HEK293 (cell line): ENCODE results near the gene S100B.

Experiments
- AEBP2 ChIP-seq: fragments of 450-650 bp; formaldehyde crosslinking; IDR thresholded peaks from 2 replicates; pipeline ENCODE4 v1.5.1; 2016; ENCODE audit warnings: missing biosample characterization, missing genetic modification characterization, borderline replicate concordance
- BCL11A ChIP-seq: fragments of 450-650 bp; formaldehyde crosslinking; IDR thresholded peaks from 2 replicates; pipeline ENCODE4 v1.5.1; 2016; ENCODE audit warnings: low read depth, missing biosample characterization, missing genetic modification characterization
- HOXA7 ChIP-seq: sonication (generic); formaldehyde crosslinking; IDR thresholded peaks from 2 replicates; pipeline ENCODE4 v1.8.1; 2022; ENCODE audit warnings: missing genetic modification reagents, borderline replicate concordance
- HOXC10 ChIP-seq: sonication (generic); formaldehyde crosslinking; IDR thresholded peaks from 2 replicates; pipeline ENCODE4 v1.8.1; 2023; ENCODE audit warnings: mild to moderate bottlenecking, missing genetic modification reagents
- HOXD13 ChIP-seq: sonication (generic); formaldehyde crosslinking; IDR thresholded peaks from 2 replicates; pipeline ENCODE4 v1.8.0; 2022; ENCODE audit warnings: missing genetic modification reagents, borderline replicate concordance
- PBX3 ChIP-seq: sonication (generic); formaldehyde crosslinking; IDR thresholded peaks from 2 replicates; pipeline ENCODE4 v1.8.1; 2022; ENCODE audit warnings: mild to moderate bottlenecking, moderate library complexity, missing genetic modification reagents
- RBAK ChIP-seq: fragments of 450-650 bp; formaldehyde crosslinking; IDR thresholded peaks from 2 replicates; pipeline ENCODE4 v1.5.1; 2016; ENCODE audit warnings: missing biosample characterization, missing genetic modification characterization
- YY1 ChIP-seq: fragments of 450-650 bp; formaldehyde crosslinking; IDR thresholded peaks from 2 replicates; pipeline ENCODE4 v1.5.1; 2018; ENCODE audit warnings: missing biosample characterization, missing genetic modification characterization
- ZBTB20 ChIP-seq: fragments of 450-650 bp; formaldehyde crosslinking; IDR thresholded peaks from 2 replicates; pipeline ENCODE4 v1.5.1; 2016; ENCODE audit warnings: missing biosample characterization, missing genetic modification characterization
- ZFHX2 ChIP-seq: fragments of 450-650 bp; formaldehyde crosslinking; conservative IDR thresholded peaks from 2 replicates; pipeline ENCODE4 v1.5.1; 2016; ENCODE audit warnings: missing biosample characterization, missing genetic modification characterization
- ZFP41 ChIP-seq: fragments of 450-650 bp; formaldehyde crosslinking; IDR thresholded peaks from 2 replicates; pipeline ENCODE4 v1.5.1; 2016; ENCODE audit warnings: missing biosample characterization, missing genetic modification characterization, borderline replicate concordance
- ZIC2 ChIP-seq: fragments of 450-650 bp; formaldehyde crosslinking; IDR thresholded peaks from 2 replicates; pipeline ENCODE4 v1.5.1; 2016; ENCODE audit warnings: missing biosample characterization, missing genetic modification characterization
- ZNF132 ChIP-seq: fragments of 450-650 bp; formaldehyde crosslinking; IDR thresholded peaks from 2 replicates; pipeline ENCODE4 v1.5.1; 2017; ENCODE audit warnings: missing biosample characterization, missing genetic modification characterization, borderline replicate concordance
- ZNF146 ChIP-seq: fragments of 450-650 bp; formaldehyde crosslinking; IDR thresholded peaks from 2 replicates; pipeline ENCODE4 v1.5.1; 2016; ENCODE audit warnings: missing biosample characterization, missing genetic modification characterization
- ZNF184 ChIP-seq: fragments of 450-650 bp; IDR thresholded peaks from 2 replicates; pipeline ENCODE4 v1.5.1; 2018; ENCODE audit warnings: missing biosample characterization, mild to moderate bottlenecking, missing genetic modification characterization
- ZNF2 ChIP-seq: fragments of 450-650 bp; formaldehyde crosslinking; IDR thresholded peaks from 2 replicates; pipeline ENCODE4 v1.5.1; 2016; ENCODE audit warnings: missing biosample characterization, missing genetic modification characterization
- ZNF24 ChIP-seq: fragments of 450-650 bp; formaldehyde crosslinking; IDR thresholded peaks from 2 replicates; pipeline ENCODE4 v1.5.1; 2016; ENCODE audit warnings: missing biosample characterization, missing genetic modification characterization
- ZNF350 ChIP-seq: fragments of 450-650 bp; formaldehyde crosslinking; IDR thresholded peaks from 2 replicates; pipeline ENCODE4 v1.5.0; 2017; ENCODE audit warnings: missing biosample characterization, mild to moderate bottlenecking, missing genetic modification characterization
- ZNF354C ChIP-seq: fragments of 450-650 bp; formaldehyde crosslinking; IDR thresholded peaks from 2 replicates; pipeline ENCODE4 v1.5.1; 2016; ENCODE audit warnings: missing biosample characterization, missing genetic modification characterization, low read depth, borderline replicate concordance
- ZNF366 ChIP-seq: fragments of 450-650 bp; formaldehyde crosslinking; conservative IDR thresholded peaks from 2 replicates; pipeline ENCODE4 v1.5.1; 2016; ENCODE audit warnings: missing biosample characterization, missing genetic modification characterization
- ZNF391 ChIP-seq: fragments of 450-650 bp; formaldehyde crosslinking; IDR thresholded peaks from 2 replicates; pipeline ENCODE4 v1.5.1; 2016; ENCODE audit warnings: low read depth, missing biosample characterization, missing genetic modification characterization, borderline replicate concordance
- ZNF433 ChIP-seq: fragments of 450-650 bp; formaldehyde crosslinking; IDR thresholded peaks from 2 replicates; pipeline ENCODE4 v1.5.1; 2016; ENCODE audit warnings: missing biosample characterization, missing genetic modification characterization, low read depth
- ZNF514 ChIP-seq: fragments of 450-650 bp; formaldehyde crosslinking; IDR thresholded peaks from 2 replicates; pipeline ENCODE4 v1.5.1; 2016; ENCODE audit warnings: missing biosample characterization, missing genetic modification characterization
- ZNF561 ChIP-seq: fragments of 450-650 bp; IDR thresholded peaks from 2 replicates; pipeline ENCODE4 v1.5.1; 2018; ENCODE audit warnings: missing biosample characterization, missing genetic modification characterization, borderline replicate concordance
- ZNF707 ChIP-seq: fragments of 450-650 bp; formaldehyde crosslinking; IDR thresholded peaks from 2 replicates; pipeline ENCODE4 v1.5.1; 2016; ENCODE audit warnings: missing biosample characterization, missing genetic modification characterization
- ZNF747 ChIP-seq: fragments of 450-650 bp; formaldehyde crosslinking; IDR thresholded peaks from 2 replicates; pipeline ENCODE4 v1.5.1; 2016; ENCODE audit warnings: missing biosample characterization, missing genetic modification characterization
- ZNF792 ChIP-seq: fragments of 450-650 bp; formaldehyde crosslinking; IDR thresholded peaks from 2 replicates; pipeline ENCODE4 v1.5.1; 2016; ENCODE audit warnings: missing biosample characterization, missing genetic modification characterization
- ZNF830 ChIP-seq: fragments of 450-650 bp; IDR thresholded peaks from 2 replicates; pipeline ENCODE4 v1.5.0; 2018; ENCODE audit warnings: missing biosample characterization, missing genetic modification characterization, low read depth, mild to moderate bottlenecking, moderate library complexity
- ZNF837 ChIP-seq: fragments of 450-650 bp; formaldehyde crosslinking; IDR thresholded peaks from 2 replicates; pipeline ENCODE4 v1.5.1; 2016; ENCODE audit warnings: missing biosample characterization, missing genetic modification characterization
- ZSCAN23 ChIP-seq: fragments of 450-650 bp; formaldehyde crosslinking; IDR thresholded peaks from 2 replicates; pipeline ENCODE4 v1.5.1; 2016; ENCODE audit warnings: missing biosample characterization, missing genetic modification characterization
- TF ChIP-seq, protein P1 (sequence below): fragments of 450-650 bp; formaldehyde crosslinking; IDR thresholded peaks from 2 replicates; pipeline ENCODE4 v1.5.1; 2016; ENCODE audit warnings: missing biosample characterization, missing genetic modification characterization
- TF ChIP-seq, protein P2 (sequence below): fragments of 450-650 bp; formaldehyde crosslinking; IDR thresholded peaks from 2 replicates; pipeline ENCODE4 v1.5.1; 2016; ENCODE audit warnings: missing biosample characterization, missing genetic modification characterization
- TF ChIP-seq, protein P3 (sequence below): fragments of 450-650 bp; formaldehyde crosslinking; IDR thresholded peaks from 2 replicates; pipeline ENCODE4 v1.5.1; 2016; ENCODE audit warnings: missing biosample characterization, missing genetic modification characterization

The S100B gene

DNA sequence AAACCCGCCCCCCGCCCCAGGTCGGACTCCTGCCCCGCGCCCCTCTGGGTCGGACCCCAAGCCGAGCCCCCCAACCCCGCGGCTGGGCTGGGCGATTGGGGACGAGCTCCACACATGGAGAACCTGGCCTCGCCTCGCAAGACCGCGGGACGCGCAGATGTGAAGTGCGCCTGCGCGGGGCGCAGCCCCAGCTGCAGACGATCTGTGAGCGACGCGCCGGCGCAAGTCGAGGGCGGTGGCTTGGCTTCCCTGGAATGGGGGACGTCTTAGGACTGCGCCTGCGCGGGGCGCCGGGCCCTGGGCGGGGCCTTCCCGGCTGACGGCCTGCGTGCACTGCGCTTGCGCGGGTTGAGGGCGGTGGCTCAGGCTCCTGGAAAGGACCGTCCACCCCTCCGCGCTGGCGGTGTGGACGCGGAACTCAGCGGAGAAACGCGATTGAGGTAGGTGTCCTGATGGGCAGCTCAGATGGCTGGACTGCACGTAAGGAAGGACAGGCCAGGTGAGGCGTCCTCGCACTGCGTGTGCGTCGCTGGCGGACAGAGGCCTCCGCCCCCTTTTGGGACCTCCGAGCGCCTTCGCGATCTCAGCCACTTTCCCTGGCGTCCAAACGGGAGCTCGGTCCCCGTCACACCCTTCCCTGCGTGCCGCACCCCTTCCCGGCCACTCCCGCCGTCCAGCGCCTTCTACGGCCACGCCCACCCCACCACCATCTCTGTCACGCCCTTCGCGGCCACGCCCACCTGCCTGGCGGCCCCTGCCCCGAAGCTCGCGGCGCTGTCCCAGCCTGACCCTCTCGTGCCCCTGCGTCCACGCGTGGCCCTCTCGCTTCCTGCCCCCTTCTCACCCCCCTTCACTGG is 30.7 kb upstream of the S100B start, which contains the start of gene PRMT2 (continued):
- TF ChIP-seq ZSCAN23 (tag by site-specific recombination), result peak; percentile 95
- no peak for TF ChIP-seq ZNF561 (tag by site-specific recombination)
- TF ChIP-seq ZFHX2 (tag by site-specific recombination), result peak; percentile 71
- TF ChIP-seq ZNF366 (tag by site-specific recombination), result peak; percentile 92; the same call in 1 of the 2 replicates
- TF ChIP-seq ZNF391 (tag by site-specific recombination), result peak; percentile 94; the same call in 1 of the 2 replicates
- no peak for TF ChIP-seq ZNF747 (tag by site-specific recombination)
- no peak for TF ChIP-seq ZNF350 (tag by site-specific recombination)
- TF ChIP-seq HOXA7 (CRISPR knock-in tag), result no peak
- peak; percentile 71; the same call in 1 of the 2 replicates for TF ChIP-seq ZBTB20 (tag by site-specific recombination)
- TF ChIP-seq ZNF514 (tag by site-specific recombination), result no peak
- peak; percentile 42; the same call in 1 of the 2 replicates for TF ChIP-seq BCL11A (tag by site-specific recombination)
- peak; percentile 52 for TF ChIP-seq ZNF707 (tag by site-specific recombination)
- TF ChIP-seq YY1 (tag by site-specific recombination), result no peak
- no peak for TF ChIP-seq ZNF830
- no peak for TF ChIP-seq ZNF184 (tag by site-specific recombination)
- no peak for TF ChIP-seq ZFP41 (tag by site-specific recombination)
- TF ChIP-seq ZNF24 (tag by site-specific recombination), result peak; percentile 87; the same call in 1 of the 2 replicates
- TF ChIP-seq ZNF837 (tag by site-specific recombination), result peak; percentile 82; the same call in 1 of the 2 replicates
- TF ChIP-seq HOXC10 (CRISPR knock-in tag), result peak; percentile 38; the same call in 1 of the 2 replicates
- TF ChIP-seq ZNF146 (tag by site-specific recombination), result peak; percentile 83
- TF ChIP-seq RBAK (tag by site-specific recombination), result no peak
- TF ChIP-seq, protein P1, sequence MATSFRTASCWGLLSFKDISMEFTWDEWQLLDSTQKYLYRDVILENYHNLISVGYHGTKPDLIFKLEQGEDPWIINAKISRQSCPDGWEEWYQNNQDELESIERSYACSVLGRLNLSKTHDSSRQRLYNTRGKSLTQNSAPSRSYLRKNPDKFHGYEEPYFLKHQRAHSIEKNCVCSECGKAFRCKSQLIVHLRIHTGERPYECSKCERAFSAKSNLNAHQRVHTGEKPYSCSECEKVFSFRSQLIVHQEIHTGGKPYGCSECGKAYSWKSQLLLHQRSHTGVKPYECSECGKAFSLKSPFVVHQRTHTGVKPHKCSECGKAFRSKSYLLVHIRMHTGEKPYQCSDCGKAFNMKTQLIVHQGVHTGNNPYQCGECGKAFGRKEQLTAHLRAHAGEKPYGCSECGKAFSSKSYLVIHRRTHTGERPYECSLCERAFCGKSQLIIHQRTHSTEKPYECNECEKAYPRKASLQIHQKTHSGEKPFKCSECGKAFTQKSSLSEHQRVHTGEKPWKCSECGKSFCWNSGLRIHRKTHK (tag by site-specific recombination), result no peak
- peak; percentile 75; the same call in 1 of the 2 replicates for TF ChIP-seq ZNF2 (tag by site-specific recombination)
- no peak; the same call in 1 of the 2 replicates for TF ChIP-seq PBX3 (CRISPR knock-in tag)
- TF ChIP-seq ZNF433 (tag by site-specific recombination), result no peak
- TF ChIP-seq, protein P2, sequence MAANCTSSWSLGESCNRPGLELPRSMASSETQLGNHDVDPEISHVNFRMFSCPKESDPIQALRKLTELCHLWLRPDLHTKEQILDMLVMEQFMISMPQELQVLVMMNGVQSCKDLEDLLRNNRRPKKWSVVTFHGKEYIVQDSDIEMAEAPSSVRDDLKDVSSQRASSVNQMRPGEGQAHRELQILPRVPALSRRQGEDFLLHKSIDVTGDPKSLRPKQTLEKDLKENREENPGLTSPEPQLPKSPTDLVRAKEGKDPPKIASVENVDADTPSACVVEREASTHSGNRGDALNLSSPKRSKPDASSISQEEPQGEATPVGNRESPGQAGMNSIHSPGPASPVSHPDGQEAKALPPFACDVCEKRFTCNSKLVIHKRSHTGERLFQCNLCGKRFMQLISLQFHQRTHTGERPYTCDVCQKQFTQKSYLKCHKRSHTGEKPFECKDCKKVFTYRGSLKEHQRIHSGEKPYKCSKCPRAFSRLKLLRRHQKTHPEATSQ (tag by site-specific recombination), result peak; percentile 100
- TF ChIP-seq ZNF354C (tag by site-specific recombination), result no peak
- TF ChIP-seq, protein P3, sequence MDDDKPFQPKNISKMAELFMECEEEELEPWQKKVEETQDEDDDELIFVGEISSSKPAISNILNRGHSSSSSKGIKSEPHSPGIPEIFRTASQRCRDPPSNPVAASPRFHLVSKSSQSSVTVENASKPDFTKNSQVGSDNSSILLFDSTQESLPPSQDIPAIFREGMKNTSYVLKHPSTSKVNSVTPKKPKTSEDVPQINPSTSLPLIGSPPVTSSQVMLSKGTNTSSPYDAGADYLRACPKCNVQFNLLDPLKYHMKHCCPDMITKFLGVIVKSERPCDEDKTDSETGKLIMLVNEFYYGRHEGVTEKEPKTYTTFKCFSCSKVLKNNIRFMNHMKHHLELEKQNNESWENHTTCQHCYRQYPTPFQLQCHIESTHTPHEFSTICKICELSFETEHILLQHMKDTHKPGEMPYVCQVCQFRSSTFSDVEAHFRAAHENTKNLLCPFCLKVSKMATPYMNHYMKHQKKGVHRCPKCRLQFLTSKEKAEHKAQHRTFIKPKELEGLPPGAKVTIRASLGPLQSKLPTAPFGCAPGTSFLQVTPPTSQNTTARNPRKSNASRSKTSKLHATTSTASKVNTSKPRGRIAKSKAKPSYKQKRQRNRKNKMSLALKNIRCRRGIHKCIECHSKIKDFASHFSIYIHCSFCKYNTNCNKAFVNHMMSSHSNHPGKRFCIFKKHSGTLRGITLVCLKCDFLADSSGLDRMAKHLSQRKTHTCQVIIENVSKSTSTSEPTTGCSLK (tag by site-specific recombination), result no peak
- no peak for TF ChIP-seq ZNF792 (tag by site-specific recombination)
- no peak for TF ChIP-seq AEBP2 (tag by site-specific recombination)
- no peak for TF ChIP-seq ZNF132
- no peak for TF ChIP-seq HOXD13 (CRISPR knock-in tag)
- TF ChIP-seq ZIC2, result peak; percentile 4; the same call in 1 of the 2 replicates
